ENCODE results near the gene CCDC74B.
"Not testable (repeated sequence)": the region's sequence is repeated elsewhere in the genome, so short reads cannot be mapped to it uniquely, and the experiment has no call there.

The CCDC74B gene

GRCh38 chr2:130143266-130144039, 1.5 kb downstream of the CCDC74B start:
- peak; percentile 25 for DNase-seq

GRCh38 chr2:130142396-130143265, 2.3 kb downstream of the CCDC74B start:
- not testable (repeated sequence) for DNase-seq

- not testable (repeated sequence) for DNase-seq
These were observed 3.1 kb downstream of the CCDC74B start for GRCh38 chr2:130141645-130142370.

GRCh38 chr2:130141002-130141401, 3.9 kb downstream of the CCDC74B start:
- not testable (repeated sequence) for DNase-seq

- not testable (repeated sequence) for DNase-seq
These were observed 4.4 kb downstream of the CCDC74B start for GRCh38 chr2:130140516-130140915.

- DNase-seq, result not testable (repeated sequence)
These were observed 5.3 kb downstream of the CCDC74B start for GRCh38 chr2:130139331-130140280.

GRCh38 chr2:130138841-130139251, 6.1 kb downstream of the CCDC74B start:
- not testable (repeated sequence) for DNase-seq

- DNase-seq, result not testable (repeated sequence)
These were observed 6.6 kb downstream of the CCDC74B start for GRCh38 chr2:130138326-130138725.

GRCh38 chr2:130137118-130137517, 7.8 kb downstream of the CCDC74B start:
- DNase-seq, result not testable (repeated sequence)

- not testable (repeated sequence) for DNase-seq
These were observed 8.4 kb downstream of the CCDC74B start for GRCh38 chr2:130136546-130136945.

GRCh38 chr2:130135692-130136541, 9.0 kb downstream of the CCDC74B start:
- DNase-seq, result no peak

- DNase-seq, result not testable (repeated sequence)
These were observed 15.6 kb downstream of the CCDC74B start, which contains the start of gene POTEF for GRCh38 chr2:130129120-130129829. TSS of gene POTEF (minus strand) at chr2:130129222. CDS start at chr2:130120515, 8,707 bp downstream.

GRCh38 chr2:130128464-130128863, 16.4 kb downstream of the CCDC74B start:
- DNase-seq, result not testable (repeated sequence)

- DNase-seq, result not testable (repeated sequence)
These were observed 17.2 kb downstream of the CCDC74B start for GRCh38 chr2:130127726-130128125.

GRCh38 chr2:130120924-130121323, 24.0 kb downstream of the CCDC74B start:
- DNase-seq, result not testable (repeated sequence)

- DNase-seq, result not testable (repeated sequence)
These were observed 42.1 kb downstream of the CCDC74B start for GRCh38 chr2:130102597-130103363.
